AG10803 (cell line): ENCODE results near the gene PET100.
A peak's percentile ranks its signal among the peaks of the same experiment; 100 is the strongest.

Experiments
- DNase-seq: peaks from one replicate; pipeline ENCODE4 v3.0.0; 2010; ENCODE audit warnings: low read depth
- H3K4me3 ChIP-seq: 2 replicates; pipeline ENCODE4 v1.5.1; 2011; ENCODE audit warnings: mild to moderate bottlenecking, low read length, control low read depth
- CTCF ChIP-seq: conservative IDR thresholded peaks from 2 replicates; pipeline ENCODE4 v1.5.1; 2011; ENCODE audit warnings: mild to moderate bottlenecking, low read length, control low read depth, inconsistent platforms

PET100 gene

GRCh38 chr19:7628589-7629311 lies 843 bp upstream of the PET100 start:
- TF ChIP-seq CTCF = no peak
- H3K4me3 ChIP-seq = peak overlapping the region; percentile 99
- DNase-seq = no peak

GRCh38 chr19:7631577-7631976 lies 2.0 kb downstream of the PET100 start:
- TF ChIP-seq CTCF = no peak
- DNase-seq = no peak
- H3K4me3 ChIP-seq = no peak overlapping the region

- H3K4me3 ChIP-seq = no peak overlapping the region
- no peak for TF ChIP-seq CTCF
- no peak for DNase-seq
Measured at GRCh38 chr19:7632340-7633203, 3.0 kb downstream of the PET100 start.

GRCh38 chr19:7633698-7634097 lies 4.1 kb downstream of the PET100 start, which contains the start of gene PCP2:
Gene PCP2, minus strand, starts transcription at chr19:7633719. Its CDS starts 262 bp downstream, at chr19:7633457.
- no peak within 1 kb of the TSS for H3K4me3 ChIP-seq
- DNase-seq = no peak
- TF ChIP-seq CTCF = no peak

- TF ChIP-seq CTCF = no peak
- no peak overlapping the region for H3K4me3 ChIP-seq
- DNase-seq = no peak
Measured at GRCh38 chr19:7635670-7636069, 6.1 kb downstream of the PET100 start.

GRCh38 chr19:7636317-7636690 lies 6.7 kb downstream of the PET100 start:
- no peak for DNase-seq
- TF ChIP-seq CTCF = no peak
- H3K4me3 ChIP-seq = no peak overlapping the region
